SU-DHL-6 (cell line): ENCODE data around the gene DGLUCY.
"Not testable (repeated sequence)": the region's sequence is repeated elsewhere in the genome, so short reads cannot be mapped to it uniquely, and the experiment has no call there.

Experiments
- H2AFZ ChIP-seq: fragments of 200-600 bp; sonication (generic); 2 replicates; pipeline ENCODE4 v1.6.1; 2014; ENCODE audit warnings: low read depth, mild to moderate bottlenecking, moderate library complexity, mixed read lengths, antibody characterized with exemption, low read length; ENCODE audit not compliant: severe bottlenecking
- H3F3A ChIP-seq: fragments of 200-600 bp; shearing (Covaris generic); 2 replicates; pipeline ENCODE4 v1.6.0; 2016; ENCODE audit warnings: antibody characterized with exemption, mild to moderate bottlenecking; ENCODE audit not compliant: insufficient read depth
- H3K27ac ChIP-seq: fragments of 200-600 bp; sonication (generic); 2 replicates; pipeline ENCODE4 v1.5.1; 2016; ENCODE audit warnings: low read depth, mild to moderate bottlenecking, low read length, moderate library complexity, mixed read lengths
- H3K27me3 ChIP-seq: fragments of 200-600 bp; sonication (generic), shearing (Covaris generic); 2 replicates; pipeline ENCODE4 v1.6.0; 2014; ENCODE audit warnings: mild to moderate bottlenecking, low read length
- H3K36me3 ChIP-seq: fragments of 200-600 bp; sonication (generic); 2 replicates; pipeline ENCODE4 v1.6.1; 2014; ENCODE audit warnings: mild to moderate bottlenecking, low read length, mixed read lengths
- H3K4me2 ChIP-seq: fragments of 300-600, 200-600 bp; shearing (Covaris generic), sonication (generic); 2 replicates; pipeline ENCODE4 v1.6.0; 2014; ENCODE audit warnings: low read length, low read depth, mild to moderate bottlenecking; ENCODE audit not compliant: poor library complexity, severe bottlenecking
- H3K4me3 ChIP-seq: fragments of 200-600 bp; sonication (generic); 2 replicates; pipeline ENCODE4 v1.5.1; 2014; ENCODE audit warnings: antibody characterized with exemption, low read length, mild to moderate bottlenecking, mixed read lengths; ENCODE audit not compliant: insufficient read depth, poor library complexity, severe bottlenecking
- H3K79me2 ChIP-seq: fragments of 200-600 bp; sonication (generic); 2 replicates; pipeline ENCODE4 v1.6.1; 2014; ENCODE audit warnings: mild to moderate bottlenecking, low read length, moderate library complexity; ENCODE audit not compliant: insufficient read depth
- H3K9ac ChIP-seq: fragments of 200-600 bp; sonication (generic); 2 replicates; pipeline ENCODE4 v1.7.0; 2014; ENCODE audit warnings: mild to moderate bottlenecking, low read length
- H3K9me2 ChIP-seq: fragments of 200-600 bp; sonication (generic); replicated peaks from 2 replicates; pipeline ENCODE4 v1.6.1; 2014; ENCODE audit warnings: low read length; ENCODE audit not compliant: insufficient read depth
- H3K9me3 ChIP-seq: fragments of 200-600 bp; sonication (generic); 2 replicates; pipeline ENCODE4 v1.6.1; 2014; ENCODE audit warnings: low read length, mixed read lengths; ENCODE audit not compliant: insufficient read depth
- H4K20me1 ChIP-seq: fragments of 200-600 bp; sonication (generic); 2 replicates; pipeline ENCODE4 v1.6.1; 2014; ENCODE audit warnings: low read depth, mild to moderate bottlenecking, antibody characterized with exemption, low read length, moderate library complexity, mixed read lengths
- EZH2phosphoT487 ChIP-seq: fragments of 200-600 bp; sonication (generic), shearing (Covaris generic); conservative IDR thresholded peaks from 2 replicates; pipeline ENCODE4 v1.6.1; 2018; ENCODE audit warnings: mild to moderate bottlenecking, antibody characterized with exemption, low read length, moderate library complexity, mixed read lengths
- TF ChIP-seq, protein P1 (sequence below): fragments of 200-600 bp; sonication (generic); IDR thresholded peaks from one replicate; pipeline ENCODE4 v1.5.1; 2017; ENCODE audit warnings: antibody characterized with exemption, mild to moderate bottlenecking, low read length, moderate library complexity; ENCODE audit not compliant: insufficient read depth, poor library complexity, severe bottlenecking

The DGLUCY gene

DNA sequence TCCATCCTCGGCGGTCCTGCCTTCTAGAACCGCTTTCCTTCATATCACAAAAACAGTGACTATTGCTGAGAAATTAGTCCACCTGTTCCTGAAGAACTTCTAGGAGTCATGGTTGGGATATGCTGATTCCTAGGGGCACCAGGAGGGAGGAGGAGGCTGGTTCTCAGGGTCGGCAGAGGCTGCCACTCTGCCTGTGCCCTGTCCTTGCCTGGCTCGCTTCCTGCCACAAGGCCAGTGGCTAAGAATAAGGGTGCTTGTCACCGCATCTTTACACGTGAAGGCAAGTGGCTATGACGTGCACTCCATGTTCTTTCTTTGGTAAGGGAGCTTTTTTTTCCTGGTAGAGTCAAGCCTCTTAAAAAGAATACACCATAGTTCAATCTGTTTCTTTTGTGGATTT is 18.7 kb upstream of the DGLUCY start:
- Histone ChIP-seq H3K4me2 (no peak overlapping the region), H3K9ac (no peak overlapping the region), H2AFZ (no peak overlapping the region), H3K79me2 (no peaks in the 10 kb centered on the region), H3K27ac (no peak overlapping the region), H3K9me2 (no peaks in the 10 kb centered on the region), H3K36me3 (no peaks in the 10 kb centered on the region), H3K27me3 (no peaks in the 10 kb centered on the region), H3K4me3 (no peak overlapping the region), H3F3A (no peaks in the 10 kb centered on the region), H3K9me3 (no peaks in the 10 kb centered on the region), H4K20me1 (no peaks in the 10 kb centered on the region)
- TF ChIP-seq EZH2phosphoT487: no peak
- TF ChIP-seq, protein P1, sequence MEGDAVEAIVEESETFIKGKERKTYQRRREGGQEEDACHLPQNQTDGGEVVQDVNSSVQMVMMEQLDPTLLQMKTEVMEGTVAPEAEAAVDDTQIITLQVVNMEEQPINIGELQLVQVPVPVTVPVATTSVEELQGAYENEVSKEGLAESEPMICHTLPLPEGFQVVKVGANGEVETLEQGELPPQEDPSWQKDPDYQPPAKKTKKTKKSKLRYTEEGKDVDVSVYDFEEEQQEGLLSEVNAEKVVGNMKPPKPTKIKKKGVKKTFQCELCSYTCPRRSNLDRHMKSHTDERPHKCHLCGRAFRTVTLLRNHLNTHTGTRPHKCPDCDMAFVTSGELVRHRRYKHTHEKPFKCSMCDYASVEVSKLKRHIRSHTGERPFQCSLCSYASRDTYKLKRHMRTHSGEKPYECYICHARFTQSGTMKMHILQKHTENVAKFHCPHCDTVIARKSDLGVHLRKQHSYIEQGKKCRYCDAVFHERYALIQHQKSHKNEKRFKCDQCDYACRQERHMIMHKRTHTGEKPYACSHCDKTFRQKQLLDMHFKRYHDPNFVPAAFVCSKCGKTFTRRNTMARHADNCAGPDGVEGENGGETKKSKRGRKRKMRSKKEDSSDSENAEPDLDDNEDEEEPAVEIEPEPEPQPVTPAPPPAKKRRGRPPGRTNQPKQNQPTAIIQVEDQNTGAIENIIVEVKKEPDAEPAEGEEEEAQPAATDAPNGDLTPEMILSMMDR: no peak

DNA sequence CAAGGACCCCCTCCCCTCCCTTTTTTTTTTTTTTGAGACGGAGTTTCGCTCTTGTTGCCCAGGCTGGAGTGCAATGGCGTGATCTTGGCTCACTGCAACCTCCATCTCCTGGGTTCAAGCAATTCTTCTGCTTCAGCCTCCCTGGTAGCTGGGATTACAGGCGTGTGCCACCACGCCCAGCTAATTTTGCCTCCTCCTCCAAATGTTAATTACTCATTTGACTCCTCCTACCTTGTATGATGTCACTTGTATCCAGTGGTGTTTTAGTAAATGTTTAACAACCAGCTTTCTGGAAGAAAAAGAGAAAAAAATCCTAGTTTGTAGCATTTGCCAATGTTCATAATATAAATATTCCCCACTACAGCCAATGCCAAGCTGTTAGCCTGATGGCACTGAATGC is 16.2 kb upstream of the DGLUCY start:
- H3K4me2 ChIP-seq, H3K27me3 ChIP-seq: not testable (repeated sequence)

DNA sequence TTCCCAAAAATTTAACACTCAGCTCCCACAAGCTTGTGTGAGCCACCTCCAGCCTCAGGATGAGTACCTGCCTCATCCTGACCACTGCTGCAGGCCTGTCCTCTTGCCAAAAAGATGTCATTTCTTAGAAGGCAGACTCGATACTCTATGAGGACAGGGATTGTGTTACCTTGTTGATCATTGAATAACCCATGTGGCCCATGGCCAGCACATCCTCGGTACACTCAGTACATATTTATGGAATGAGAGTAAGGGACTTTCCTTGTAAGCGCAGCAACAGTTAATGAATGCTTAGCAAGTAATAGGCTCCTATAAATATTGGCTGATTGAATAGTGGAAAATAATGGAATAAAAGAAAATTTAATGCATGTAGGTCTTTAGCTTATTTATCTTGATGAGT is 15.3 kb upstream of the DGLUCY start:
- no peaks in the 10 kb centered on the region for H3F3A ChIP-seq
- no peaks in the 10 kb centered on the region for H3K27me3 ChIP-seq
- no peaks in the 10 kb centered on the region for H4K20me1 ChIP-seq
- H3K27ac ChIP-seq: no peak overlapping the region
- H3K4me2 ChIP-seq: no peak overlapping the region
- no peak overlapping the region for H2AFZ ChIP-seq
- no peak for TF ChIP-seq EZH2phosphoT487
- TF ChIP-seq, protein P1: no peak
- H3K9me2 ChIP-seq: no peaks in the 10 kb centered on the region
- no peaks in the 10 kb centered on the region for H3K36me3 ChIP-seq
- no peaks in the 10 kb centered on the region for H3K9me3 ChIP-seq
- H3K79me2 ChIP-seq: no peaks in the 10 kb centered on the region
- no peak overlapping the region for H3K9ac ChIP-seq
- no peak overlapping the region for H3K4me3 ChIP-seq

More for the DNA sequence above, 16.2 kb upstream of the DGLUCY start:
- not testable (repeated sequence) for H4K20me1 ChIP-seq, H2AFZ ChIP-seq, H3F3A ChIP-seq, H3K9me2 ChIP-seq, H3K27ac ChIP-seq, H3K9me3 ChIP-seq, H3K79me2 ChIP-seq, H3K9ac ChIP-seq, H3K4me3 ChIP-seq, H3K36me3 ChIP-seq

DNA sequence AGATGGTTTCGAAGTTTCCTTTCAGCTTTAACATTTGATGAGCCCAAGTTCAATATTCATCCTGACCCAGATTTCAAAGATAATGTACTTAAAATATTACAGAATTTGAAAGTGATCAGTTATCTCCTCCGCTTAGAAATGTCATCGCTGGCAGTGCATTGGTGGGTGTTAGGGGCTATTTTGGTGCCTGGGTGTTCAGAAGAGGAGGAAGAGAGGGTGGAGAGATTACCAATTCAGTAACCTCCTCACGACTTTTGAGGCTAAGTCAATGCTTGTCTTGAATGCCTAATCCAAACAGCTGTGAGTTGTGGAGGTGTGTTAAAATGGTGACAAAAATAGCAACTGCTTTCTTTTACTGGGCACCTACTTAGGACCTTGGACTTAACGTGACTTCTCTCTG is 13.8 kb upstream of the DGLUCY start:
- no peaks in the 10 kb centered on the region for H3K27me3 ChIP-seq
- H4K20me1 ChIP-seq: no peaks in the 10 kb centered on the region
- no peak overlapping the region for H3K4me2 ChIP-seq
- no peaks in the 10 kb centered on the region for H3K36me3 ChIP-seq
- no peak overlapping the region for H2AFZ ChIP-seq
- H3K79me2 ChIP-seq: no peaks in the 10 kb centered on the region
- TF ChIP-seq, protein P1: no peak
- no peak for TF ChIP-seq EZH2phosphoT487
- no peaks in the 10 kb centered on the region for H3K9me3 ChIP-seq
- H3K4me3 ChIP-seq: no peak overlapping the region
- H3K9me2 ChIP-seq: no peaks in the 10 kb centered on the region
- H3K27ac ChIP-seq: no peak overlapping the region
- H3F3A ChIP-seq: no peaks in the 10 kb centered on the region
- no peak overlapping the region for H3K9ac ChIP-seq
